Lung (tissue), 12 donors: ENCODE results near the gene ZNF615. TPM values are rescaled to one million over a fixed set of nuclear protein-coding genes. Genes with fewer than 3 reads are reported as not detected.
"Not testable (repeated sequence)": the region's sequence is repeated elsewhere in the genome, so short reads cannot be mapped to it uniquely, and the experiment has no call there.

Experiments used
- ATAC-seq: fragments of 200-7000 bp; cut with Tn5 transposase; one replicate; pipeline ENCODE4 v1.9.1; 2020; ENCODE audit warnings: moderate number of reproducible peaks; ENCODE audit not compliant: insufficient read depth, low FRiP score
- DNase-seq, 3 donors: peaks; one replicate each; pipeline ENCODE4 v3.0.0-alpha.2; 2013 to 2017
- H3K27ac ChIP-seq, 2 donors: one replicate each; pipeline ENCODE4 v1.5.1; 2013; ENCODE audit warnings: mild to moderate bottlenecking in 2 of 2, moderate library complexity in 2 of 2, control low read depth in 1 of 2, inconsistent platforms in 1 of 2, low read depth in 1 of 2, low read length in 1 of 2
- H3K27me3 ChIP-seq, 3 donors: one replicate each; pipeline ENCODE4 v1.5.1; 2013; ENCODE audit warnings: low read length in 2 of 3; ENCODE audit not compliant: control insufficient read depth in 3 of 3, insufficient read depth in 3 of 3
- H3K36me3 ChIP-seq, 4 donors: one replicate each; pipeline ENCODE4 v1.5.1; 2013; ENCODE audit warnings: low read length in 4 of 4, mild to moderate bottlenecking in 1 of 4, moderate library complexity in 1 of 4; ENCODE audit not compliant: control insufficient read depth in 4 of 4, insufficient read depth in 4 of 4
- H3K4me1 ChIP-seq, 5 donors: one replicate each; pipeline ENCODE4 v1.5.1; 2013; ENCODE audit warnings: low read length in 5 of 5, mild to moderate bottlenecking in 2 of 5, moderate library complexity in 1 of 5; ENCODE audit not compliant: control insufficient read depth in 5 of 5, insufficient read depth in 5 of 5
- H3K4me3 ChIP-seq: one replicate; pipeline ENCODE4 v1.5.1; 2013; ENCODE audit warnings: mild to moderate bottlenecking, control low read depth, moderate library complexity
- H3K9ac ChIP-seq, 2 donors: one replicate each; pipeline ENCODE4 v1.5.1; 2013; ENCODE audit warnings: low read length in 2 of 2, control low read depth in 1 of 2; ENCODE audit not compliant: insufficient read depth in 1 of 2
- H3K9me3 ChIP-seq, 4 donors: one replicate each; pipeline ENCODE4 v1.5.1; 2013; ENCODE audit warnings: low read length in 3 of 4, mild to moderate bottlenecking in 1 of 4, moderate library complexity in 1 of 4; ENCODE audit not compliant: control insufficient read depth in 4 of 4, insufficient read depth in 3 of 4
- WGBS, 2 donors: extraction: QIAGEN DNeasy Blood & Tissue Kit; methylation state at CpG; one replicate each; pipeline ENCODE4 v1.1.7; 2013; 5-methylcytosine and 5-hydroxymethylcytosine counted together
- polyA plus RNA-seq, 2 donors: library from polyadenylated mRNA; stranded (reverse); fragments of 200-250 nt; gene quantifications; one replicate each; pipeline ENCODE4 v1.2.1, GENCODE V29; 2013
- total RNA-seq, 2 donors: library from RNA; depleted of rRNA in 1 of 2; stranded (reverse); fragments of >200 nt in 1 of 2; gene quantifications; one replicate each; pipeline ENCODE4 v1.2.1, GENCODE V29; 2014 to 2021
- TF ChIP-seq, protein P1 (sequence below): IDR thresholded peaks from 2 replicates; pipeline ENCODE4 v1.5.1; 2012; ENCODE audit warnings: mild to moderate bottlenecking; ENCODE audit errors: control extremely low read depth, extremely low read depth
- donor health status: control.
- donor health status: control.
- donor health status: Bipolar disorder and iron deficiency.
- donor health status: healthy.
- donor health status: DM: yes; HTN: yes; CAD: no.

ZNF615 gene
- total and polyA plus RNA-seq, 4 donors: 3.0 to 39.9 (median 5.5) TPM

GRCh38 chr19:51983361-51983760, 24.6 kb downstream of the ZNF615 start:
- peaks cover 2 to 30% (median 13%) of the 10 kb centered on the region in 4 donors for H3K9me3 ChIP-seq
- 97 to 100% methylated on average over 4 of the region's 4 CpGs for WGBS, 2 donors
- H3K4me1 ChIP-seq: peaks cover 0 to 8% (median 0%) of the 10 kb centered on the region in 5 donors

GRCh38 chr19:51980926-51981325, 27.1 kb downstream of the ZNF615 start:
- H3K27me3 ChIP-seq, ATAC-seq, H3K4me3 ChIP-seq, H3K9ac ChIP-seq, H3K4me1 ChIP-seq, DNase-seq, H3K27ac ChIP-seq: not testable (repeated sequence)
- WGBS, 2 donors: 94 to 96% methylated on average over 6 of the region's 6 CpGs
- peaks cover 6 to 47% (median 22%) of the 10 kb centered on the region in 4 donors for H3K36me3 ChIP-seq
- H3K9me3 ChIP-seq: peaks cover 2 to 43% (median 22%) of the 10 kb centered on the region in 4 donors

More at GRCh38 chr19:51983361-51983760, 24.6 kb downstream of the ZNF615 start:
- DNase-seq (no peak), ATAC-seq (no peak)
- Histone ChIP-seq H3K9ac (no peak overlapping the region), H3K36me3 (peaks cover 6 to 39% (median 18%) of the 10 kb centered on the region in 4 donors), H3K27me3 (no peaks in the 10 kb centered on the region), H3K27ac (no peak overlapping the region), H3K4me3 (no peak overlapping the region)
- TF ChIP-seq, protein P1, sequence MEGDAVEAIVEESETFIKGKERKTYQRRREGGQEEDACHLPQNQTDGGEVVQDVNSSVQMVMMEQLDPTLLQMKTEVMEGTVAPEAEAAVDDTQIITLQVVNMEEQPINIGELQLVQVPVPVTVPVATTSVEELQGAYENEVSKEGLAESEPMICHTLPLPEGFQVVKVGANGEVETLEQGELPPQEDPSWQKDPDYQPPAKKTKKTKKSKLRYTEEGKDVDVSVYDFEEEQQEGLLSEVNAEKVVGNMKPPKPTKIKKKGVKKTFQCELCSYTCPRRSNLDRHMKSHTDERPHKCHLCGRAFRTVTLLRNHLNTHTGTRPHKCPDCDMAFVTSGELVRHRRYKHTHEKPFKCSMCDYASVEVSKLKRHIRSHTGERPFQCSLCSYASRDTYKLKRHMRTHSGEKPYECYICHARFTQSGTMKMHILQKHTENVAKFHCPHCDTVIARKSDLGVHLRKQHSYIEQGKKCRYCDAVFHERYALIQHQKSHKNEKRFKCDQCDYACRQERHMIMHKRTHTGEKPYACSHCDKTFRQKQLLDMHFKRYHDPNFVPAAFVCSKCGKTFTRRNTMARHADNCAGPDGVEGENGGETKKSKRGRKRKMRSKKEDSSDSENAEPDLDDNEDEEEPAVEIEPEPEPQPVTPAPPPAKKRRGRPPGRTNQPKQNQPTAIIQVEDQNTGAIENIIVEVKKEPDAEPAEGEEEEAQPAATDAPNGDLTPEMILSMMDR: no peak

- H3K9me3 ChIP-seq: peaks cover 2 to 45% (median 24%) of the 10 kb centered on the region in 4 donors
- DNase-seq: no peak
- peaks cover 6 to 49% (median 22%) of the 10 kb centered on the region in 4 donors for H3K36me3 ChIP-seq
- TF ChIP-seq, protein P1: no peak
- no peak overlapping the region for H3K4me3 ChIP-seq
- H3K4me1 ChIP-seq: peaks cover 0 to 4% (median 0%) of the 10 kb centered on the region in 5 donors
- no peaks in the 10 kb centered on the region for H3K27me3 ChIP-seq
- 57 to 84% methylated on average over 6 of the region's 6 CpGs for WGBS, 2 donors
- ATAC-seq: no peak
- H3K27ac ChIP-seq: no peak overlapping the region
- no peak overlapping the region for H3K9ac ChIP-seq
Measured at GRCh38 chr19:51980116-51980736, 27.8 kb downstream of the ZNF615 start.

DNA sequence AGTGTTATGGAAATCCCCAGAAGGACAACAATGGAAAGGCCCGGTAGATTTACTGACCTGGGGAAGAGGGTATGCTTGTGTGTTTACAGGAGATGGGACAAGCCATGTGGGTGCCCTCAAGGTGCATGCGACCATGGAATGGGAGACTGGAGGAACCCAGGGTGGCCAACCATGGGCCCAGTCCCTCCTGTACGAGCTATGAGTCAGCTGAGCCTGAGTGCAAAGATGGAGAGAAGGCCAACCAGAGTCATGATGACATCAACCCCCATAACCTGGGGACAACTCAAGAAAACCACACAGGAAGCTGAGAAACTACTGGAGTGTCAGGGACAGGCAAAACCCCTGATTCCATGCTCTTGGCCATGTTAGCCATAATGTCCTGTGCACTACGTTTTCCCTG, 29.1 kb downstream of the ZNF615 start:
- Histone ChIP-seq H3K36me3 (peaks cover 13 to 51% (median 28%) of the 10 kb centered on the region in 4 donors), H3K9me3 (peaks cover 2 to 53% (median 29%) of the 10 kb centered on the region in 4 donors), H3K27me3 (no peaks in the 10 kb centered on the region), H3K9ac (no peak overlapping the region), H3K4me3 (no peak overlapping the region), H3K4me1 (no peaks in the 10 kb centered on the region), H3K27ac (no peak overlapping the region)
- DNase-seq (no peak), ATAC-seq (no peak)
- WGBS, 2 donors: 93 to 97% methylated on average over 4 of the region's 4 CpGs
- TF ChIP-seq, protein P1: no peak
